ENCODE results near the gene SLC36A4.
"Not testable (repeated sequence)": the region's sequence is repeated elsewhere in the genome, so short reads cannot be mapped to it uniquely, and the experiment has no call there.

Gene SLC36A4

GRCh38 chr11:93122535-93123235 lies 75.1 kb downstream of the SLC36A4 start:
- DNase-seq (ENCODE audit: low read depth in 3 of 3) = no peak

GRCh38 chr11:93118276-93118675 lies 79.5 kb downstream of the SLC36A4 start:
- DNase-seq (ENCODE audit: low read depth in 3 of 3) = no peak

- no peak for DNase-seq (ENCODE audit: low read depth in 3 of 3)
Observed at GRCh38 chr11:93117565-93117964, 80.2 kb downstream of the SLC36A4 start.

- no peak for DNase-seq (ENCODE audit: low read depth in 3 of 3)
Observed at GRCh38 chr11:93116641-93117441, 81.0 kb downstream of the SLC36A4 start.

GRCh38 chr11:93114304-93114703 lies 83.5 kb downstream of the SLC36A4 start:
- DNase-seq (ENCODE audit: low read depth in 3 of 3) = no peak

- no peak for DNase-seq (ENCODE audit: low read depth in 3 of 3)
Observed at GRCh38 chr11:93113824-93114223, 84.0 kb downstream of the SLC36A4 start.

- not testable (repeated sequence) for DNase-seq (ENCODE audit: low read depth in 3 of 3)
Observed at GRCh38 chr11:93111147-93111546, 86.6 kb downstream of the SLC36A4 start.

- DNase-seq (ENCODE audit: low read depth in 3 of 3) = no peak
Observed at GRCh38 chr11:93100211-93100610, 97.6 kb downstream of the SLC36A4 start.

GRCh38 chr11:93099806-93100205 lies 98.0 kb downstream of the SLC36A4 start:
- no peak for DNase-seq (ENCODE audit: low read depth in 3 of 3)

Data from stimulated activated CD4-positive, alpha-beta T cell treated with anti-CD3 and anti-CD28 coated beads, TNF-alpha, amount 100 ng/mL, for 48 hours (primary cell).